Measurements from ENCODE around the gene GATD1.

- TF ChIP-seq FOXM1 (IDR thresholded peaks at IDR 0.05; ENCODE audit: borderline replicate concordance) (no peak), CTBP1 (IDR thresholded peaks at IDR 0.05; ENCODE audit: borderline replicate concordance) (no peak), L3MBTL2 (conservative IDR thresholded peaks at IDR 0.05) (no peak), TARDBP (IDR thresholded peaks at IDR 0.05) (no peak), HDGF (IDR thresholded peaks at IDR 0.05; ENCODE audit: borderline replicate concordance) (no peak), FOXA1 (IDR thresholded peaks at IDR 0.05) (no peak)
Observed at GRCh38 chr11:824942-825341, 47.7 kb upstream of the GATD1 start.
